Bronchial epithelial cell (primary cell): Measurements from ENCODE around the gene GMDS. TPM values are rescaled to one million over a fixed set of nuclear protein-coding genes. Genes with fewer than 3 reads are reported as not detected.

Experiments used
- DNase-seq: peaks from one replicate; pipeline ENCODE4 v3.0.0-alpha.2; 2010; ENCODE audit warnings: low read depth
- FAIRE-seq: peaks from 2 replicates; lab custom pipeline; 2011; peaks lifted over from hg19 to GRCh38; lab: Jason Lieb, UNC
- H3K27me3 ChIP-seq: 2 replicates; pipeline ENCODE4 v1.5.1; 2011; ENCODE audit warnings: low read length; ENCODE audit not compliant: control insufficient read depth, insufficient read depth
- H3K36me3 ChIP-seq: 2 replicates; pipeline ENCODE4 v1.5.1; 2011; ENCODE audit warnings: low read length; ENCODE audit not compliant: control insufficient read depth, insufficient read depth
- H3K4me3 ChIP-seq: 2 replicates; pipeline ENCODE4 v1.5.1; 2011; ENCODE audit warnings: mild to moderate bottlenecking, low read depth, low read length, control low read depth
- total RNA-seq: library from RNA; depleted of rRNA; stranded (reverse); fragments of >200 nt; gene quantifications from 2 replicates; pipeline ENCODE4 v1.2.1, GENCODE V29; 2014
- TF ChIP-seq, protein P1 (sequence below): IDR thresholded peaks from 2 replicates; pipeline ENCODE4 v1.5.1; 2011; ENCODE audit warnings: mild to moderate bottlenecking, moderate library complexity, low read length, control low read depth, inconsistent platforms; ENCODE audit not compliant: insufficient read depth, severe bottlenecking

The GMDS gene
- total RNA-seq, 1 donor from 2014 or later, result 8.2 TPM

DNA sequence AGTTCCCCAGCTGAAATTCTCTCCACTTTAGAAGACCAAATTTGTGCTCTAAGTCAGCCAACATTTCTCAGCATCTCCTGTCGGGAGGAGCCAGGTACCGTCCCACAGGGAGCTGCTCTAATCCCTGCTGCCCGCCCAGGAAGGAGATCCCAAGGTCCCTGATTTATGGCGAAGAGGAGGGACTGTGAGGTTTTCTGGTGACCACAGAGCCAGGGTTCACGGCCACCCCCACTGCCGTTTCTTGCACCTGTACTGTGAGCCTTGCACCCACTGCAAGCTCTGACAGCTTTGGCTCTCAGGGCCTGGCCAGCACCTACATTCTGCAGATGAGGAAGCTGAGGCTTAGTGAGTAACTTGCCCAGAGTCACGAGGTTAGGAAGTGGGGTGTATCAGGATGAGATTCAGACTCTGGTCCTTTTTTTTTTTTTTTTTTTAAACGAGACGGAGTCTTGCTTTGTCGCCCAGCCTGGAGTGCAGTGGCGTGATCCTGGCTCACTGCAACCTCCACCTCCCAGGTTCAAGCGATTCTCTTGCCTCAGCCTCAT lies 600.8 kb downstream of the GMDS start:
- Histone ChIP-seq H3K27me3 (no peaks in the 10 kb centered on the region), H3K4me3 (no peak overlapping the region), H3K36me3 (no peaks in the 10 kb centered on the region)
- no peak for FAIRE-seq
- DNase-seq, result no peak
- TF ChIP-seq, protein P1, sequence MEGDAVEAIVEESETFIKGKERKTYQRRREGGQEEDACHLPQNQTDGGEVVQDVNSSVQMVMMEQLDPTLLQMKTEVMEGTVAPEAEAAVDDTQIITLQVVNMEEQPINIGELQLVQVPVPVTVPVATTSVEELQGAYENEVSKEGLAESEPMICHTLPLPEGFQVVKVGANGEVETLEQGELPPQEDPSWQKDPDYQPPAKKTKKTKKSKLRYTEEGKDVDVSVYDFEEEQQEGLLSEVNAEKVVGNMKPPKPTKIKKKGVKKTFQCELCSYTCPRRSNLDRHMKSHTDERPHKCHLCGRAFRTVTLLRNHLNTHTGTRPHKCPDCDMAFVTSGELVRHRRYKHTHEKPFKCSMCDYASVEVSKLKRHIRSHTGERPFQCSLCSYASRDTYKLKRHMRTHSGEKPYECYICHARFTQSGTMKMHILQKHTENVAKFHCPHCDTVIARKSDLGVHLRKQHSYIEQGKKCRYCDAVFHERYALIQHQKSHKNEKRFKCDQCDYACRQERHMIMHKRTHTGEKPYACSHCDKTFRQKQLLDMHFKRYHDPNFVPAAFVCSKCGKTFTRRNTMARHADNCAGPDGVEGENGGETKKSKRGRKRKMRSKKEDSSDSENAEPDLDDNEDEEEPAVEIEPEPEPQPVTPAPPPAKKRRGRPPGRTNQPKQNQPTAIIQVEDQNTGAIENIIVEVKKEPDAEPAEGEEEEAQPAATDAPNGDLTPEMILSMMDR, result no peak

DNA sequence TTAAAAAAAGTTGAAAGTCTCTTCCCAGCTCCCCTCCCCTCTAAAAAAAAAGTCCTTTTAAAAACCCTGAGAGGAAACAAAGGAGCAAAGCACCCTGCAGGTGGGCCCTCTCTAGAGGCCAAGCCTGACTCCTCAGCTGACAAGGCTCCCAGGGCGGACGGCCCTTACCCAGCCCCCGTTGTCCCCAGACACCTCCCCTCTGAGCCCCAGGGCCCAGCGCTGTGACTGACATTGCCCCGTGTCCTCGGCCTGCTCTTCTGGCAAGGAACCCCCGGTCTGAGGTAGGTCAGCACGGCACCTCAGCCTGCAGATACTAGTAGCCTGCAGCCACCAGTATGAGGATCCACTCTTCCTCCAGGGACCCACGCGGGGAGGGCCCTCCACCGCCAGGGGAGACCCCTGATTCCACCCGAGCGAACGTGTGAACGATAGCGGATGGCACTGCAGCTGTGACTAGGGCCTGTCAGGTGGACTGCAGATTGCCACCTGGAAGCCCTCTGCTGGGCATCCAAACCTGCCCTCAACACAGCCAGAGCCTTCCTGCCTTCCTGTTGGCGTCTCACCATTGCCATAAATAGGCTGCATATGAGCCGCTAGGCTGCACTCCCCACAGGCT lies 601.5 kb downstream of the GMDS start:
- DNase-seq (no peak), FAIRE-seq (no peak)
- Histone ChIP-seq H3K27me3 (no peaks in the 10 kb centered on the region), H3K4me3 (no peak overlapping the region), H3K36me3 (no peaks in the 10 kb centered on the region)
- TF ChIP-seq, protein P1, result no peak

DNA sequence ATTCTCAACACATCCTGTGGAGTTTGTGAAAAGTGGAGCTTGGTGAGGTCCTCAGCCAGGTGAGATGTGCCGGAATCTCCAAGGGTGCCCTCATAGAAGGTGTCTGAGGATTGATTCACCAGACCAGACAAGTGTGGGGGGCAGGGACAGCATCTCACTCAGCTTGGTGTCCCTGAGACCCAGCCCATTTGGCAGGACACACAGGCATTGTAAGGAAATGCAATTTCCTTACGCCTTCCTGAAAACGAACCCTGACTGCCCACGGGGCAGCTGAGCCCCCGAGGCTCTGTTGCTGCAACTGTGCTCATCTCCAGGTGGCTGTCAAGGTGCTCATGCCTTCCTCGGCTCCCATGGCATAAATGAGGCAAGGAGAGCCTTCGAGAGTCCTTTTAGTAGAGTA lies 602.3 kb downstream of the GMDS start:
- Histone ChIP-seq H3K4me3 (no peak overlapping the region), H3K27me3 (no peaks in the 10 kb centered on the region), H3K36me3 (no peaks in the 10 kb centered on the region)
- no peak for DNase-seq
- TF ChIP-seq, protein P1, result no peak
- FAIRE-seq, result no peak

DNA sequence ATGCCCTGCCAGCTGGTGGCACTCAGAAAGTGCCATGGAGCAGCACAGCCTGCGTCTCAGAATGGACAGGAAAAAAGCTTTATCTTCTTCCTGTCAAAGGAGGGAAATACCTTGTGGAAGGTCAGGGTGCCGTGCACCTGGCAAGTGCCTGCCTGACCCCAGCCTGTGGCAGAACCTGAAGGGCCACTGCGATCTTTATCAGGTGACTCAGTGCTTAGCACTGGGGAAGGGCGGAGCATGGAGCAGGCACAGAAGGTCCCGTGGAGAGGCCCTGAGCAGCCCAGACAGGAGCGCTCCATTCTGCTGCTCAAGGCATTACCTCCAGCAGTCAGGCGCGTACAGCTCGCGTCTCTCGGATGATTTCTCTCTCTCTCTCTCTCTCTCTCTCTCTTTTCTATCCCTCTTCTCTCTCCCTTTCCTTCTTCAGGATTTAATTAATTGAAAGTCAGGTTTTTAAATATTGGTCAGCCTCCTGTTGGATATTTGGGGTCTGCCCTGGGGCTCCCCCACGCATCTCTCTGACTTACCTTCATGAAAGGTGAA lies 604.0 kb downstream of the GMDS start:
- TF ChIP-seq, protein P1, result peak; percentile 17
- DNase-seq, result peak; percentile 86
- Histone ChIP-seq H3K36me3 (no peaks in the 10 kb centered on the region), H3K4me3 (no peak overlapping the region), H3K27me3 (no peaks in the 10 kb centered on the region)
- FAIRE-seq, result peak; percentile 86

DNA sequence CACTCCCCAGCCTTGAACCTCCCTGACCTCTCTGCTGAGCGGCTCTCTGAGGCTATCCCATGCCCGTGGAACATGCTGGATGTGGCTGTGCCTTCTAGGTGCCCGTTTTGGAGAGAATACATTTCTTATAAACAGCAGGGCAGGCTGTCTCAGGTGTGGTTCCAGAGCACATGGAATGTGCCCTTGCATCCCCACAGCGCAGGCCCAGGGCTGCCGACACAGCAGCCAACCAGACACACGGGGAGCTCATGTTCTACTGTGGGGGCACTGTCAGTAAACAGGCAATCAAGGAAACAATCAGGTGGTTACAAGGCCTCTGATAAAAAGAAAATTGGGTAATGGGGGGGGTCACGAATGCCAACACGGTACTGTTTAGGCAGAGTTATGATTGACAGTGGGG lies 604.9 kb downstream of the GMDS start:
- DNase-seq (no peak), FAIRE-seq (no peak)
- Histone ChIP-seq H3K4me3 (no peak overlapping the region), H3K27me3 (no peaks in the 10 kb centered on the region), H3K36me3 (no peaks in the 10 kb centered on the region)
- TF ChIP-seq, protein P1, result no peak
